VCaP (cell line): ENCODE measurements around the gene CHST15.
A peak's percentile ranks its signal among the peaks of the same experiment; 100 is the strongest.

ENCODE experiments used
- H3K27ac ChIP-seq: fragments of 450-650 bp; 2 replicates; pipeline ENCODE4 v1.5.1; 2017
- TF ChIP-seq, protein P1 (sequence below): fragments of 450-650 bp; conservative IDR thresholded peaks from 2 replicates; pipeline ENCODE4 v1.5.1; 2017; ENCODE audit warnings: mild to moderate bottlenecking, moderate library complexity

CHST15 gene

DNA sequence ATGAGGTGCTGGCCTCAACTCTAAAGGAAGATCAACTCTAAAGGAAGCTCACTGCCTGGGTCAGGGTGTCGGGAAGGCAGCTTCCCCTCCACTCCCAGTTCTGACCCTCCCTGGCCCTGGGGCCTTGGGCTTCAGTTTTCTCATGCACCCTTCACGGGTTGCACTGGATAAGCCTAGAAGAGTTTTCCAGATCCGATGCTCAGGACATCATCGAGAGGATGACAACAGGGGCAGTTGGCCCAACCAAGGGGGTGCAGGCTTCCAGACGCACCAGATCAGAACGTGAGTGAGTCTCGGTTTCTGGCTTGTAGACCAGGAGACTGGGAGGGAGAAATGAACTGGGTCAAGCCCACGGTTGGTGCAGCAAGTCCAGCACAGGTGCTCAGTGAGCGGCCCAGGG, 34.2 kb upstream of the CHST15 start:
- H3K27ac ChIP-seq = no peak overlapping the region
- TF ChIP-seq, protein P1, sequence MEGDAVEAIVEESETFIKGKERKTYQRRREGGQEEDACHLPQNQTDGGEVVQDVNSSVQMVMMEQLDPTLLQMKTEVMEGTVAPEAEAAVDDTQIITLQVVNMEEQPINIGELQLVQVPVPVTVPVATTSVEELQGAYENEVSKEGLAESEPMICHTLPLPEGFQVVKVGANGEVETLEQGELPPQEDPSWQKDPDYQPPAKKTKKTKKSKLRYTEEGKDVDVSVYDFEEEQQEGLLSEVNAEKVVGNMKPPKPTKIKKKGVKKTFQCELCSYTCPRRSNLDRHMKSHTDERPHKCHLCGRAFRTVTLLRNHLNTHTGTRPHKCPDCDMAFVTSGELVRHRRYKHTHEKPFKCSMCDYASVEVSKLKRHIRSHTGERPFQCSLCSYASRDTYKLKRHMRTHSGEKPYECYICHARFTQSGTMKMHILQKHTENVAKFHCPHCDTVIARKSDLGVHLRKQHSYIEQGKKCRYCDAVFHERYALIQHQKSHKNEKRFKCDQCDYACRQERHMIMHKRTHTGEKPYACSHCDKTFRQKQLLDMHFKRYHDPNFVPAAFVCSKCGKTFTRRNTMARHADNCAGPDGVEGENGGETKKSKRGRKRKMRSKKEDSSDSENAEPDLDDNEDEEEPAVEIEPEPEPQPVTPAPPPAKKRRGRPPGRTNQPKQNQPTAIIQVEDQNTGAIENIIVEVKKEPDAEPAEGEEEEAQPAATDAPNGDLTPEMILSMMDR = no peak

DNA sequence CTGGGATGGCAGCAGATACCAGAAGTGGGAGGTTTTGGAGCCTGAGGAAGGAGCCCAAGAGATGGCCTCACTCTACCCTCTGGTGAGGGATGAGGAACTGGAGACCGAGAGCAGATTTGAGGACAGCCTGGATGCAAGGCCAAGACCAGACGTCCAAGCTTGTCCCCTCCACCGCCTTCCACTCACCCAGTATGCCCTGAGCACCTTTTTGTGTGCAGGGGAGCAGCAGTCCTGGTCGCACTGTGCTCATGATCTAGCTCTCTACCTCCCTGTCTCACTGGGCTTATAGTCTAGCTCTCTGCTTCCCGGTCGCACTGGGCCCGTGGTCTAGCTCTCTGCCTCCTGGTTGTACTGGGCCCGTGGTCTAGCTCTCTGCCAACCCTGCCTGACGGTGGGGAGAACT, 33.6 kb upstream of the CHST15 start:
- TF ChIP-seq, protein P1 = no peak
- no peak overlapping the region for H3K27ac ChIP-seq

DNA sequence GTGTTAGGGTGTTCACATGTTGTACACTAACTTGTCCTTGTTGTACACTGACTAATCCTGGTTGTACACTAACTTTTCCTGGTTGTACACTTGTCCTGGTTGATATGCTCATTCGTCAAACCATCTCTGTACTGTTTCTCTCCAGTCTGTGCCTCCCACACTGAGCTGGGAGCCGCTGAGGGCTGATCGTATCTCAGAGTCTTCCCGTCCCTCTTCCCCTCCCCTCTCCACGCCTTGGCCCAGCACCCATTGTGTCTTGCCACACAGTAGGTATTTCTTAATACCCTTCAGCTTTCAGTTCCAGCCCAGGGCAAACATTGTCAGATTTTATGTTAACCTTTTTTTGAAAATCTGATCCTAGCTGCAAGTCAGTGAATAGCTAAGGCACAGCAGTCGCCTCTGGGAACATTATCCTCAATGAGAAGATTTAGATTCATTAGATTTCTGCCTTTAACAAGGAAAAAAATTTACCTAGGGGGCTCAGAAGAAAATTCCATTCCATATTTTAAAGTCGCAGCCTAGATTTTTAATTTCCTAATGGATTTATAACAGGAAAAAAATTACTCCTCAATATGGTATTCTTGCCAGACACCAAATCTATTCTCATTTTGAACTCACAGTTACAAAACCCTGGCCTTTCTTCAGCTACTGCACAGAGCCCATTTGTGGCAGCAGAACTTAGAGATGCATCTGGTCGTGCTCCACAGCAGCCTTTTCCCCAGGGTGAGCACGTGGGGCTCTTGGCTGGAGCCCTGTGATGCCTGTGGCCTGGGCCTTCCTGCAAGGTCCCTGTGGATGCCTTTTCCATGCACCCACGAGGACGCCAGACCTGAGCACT, 33.0 kb upstream of the CHST15 start:
- no peak overlapping the region for H3K27ac ChIP-seq
- TF ChIP-seq, protein P1 = no peak

DNA sequence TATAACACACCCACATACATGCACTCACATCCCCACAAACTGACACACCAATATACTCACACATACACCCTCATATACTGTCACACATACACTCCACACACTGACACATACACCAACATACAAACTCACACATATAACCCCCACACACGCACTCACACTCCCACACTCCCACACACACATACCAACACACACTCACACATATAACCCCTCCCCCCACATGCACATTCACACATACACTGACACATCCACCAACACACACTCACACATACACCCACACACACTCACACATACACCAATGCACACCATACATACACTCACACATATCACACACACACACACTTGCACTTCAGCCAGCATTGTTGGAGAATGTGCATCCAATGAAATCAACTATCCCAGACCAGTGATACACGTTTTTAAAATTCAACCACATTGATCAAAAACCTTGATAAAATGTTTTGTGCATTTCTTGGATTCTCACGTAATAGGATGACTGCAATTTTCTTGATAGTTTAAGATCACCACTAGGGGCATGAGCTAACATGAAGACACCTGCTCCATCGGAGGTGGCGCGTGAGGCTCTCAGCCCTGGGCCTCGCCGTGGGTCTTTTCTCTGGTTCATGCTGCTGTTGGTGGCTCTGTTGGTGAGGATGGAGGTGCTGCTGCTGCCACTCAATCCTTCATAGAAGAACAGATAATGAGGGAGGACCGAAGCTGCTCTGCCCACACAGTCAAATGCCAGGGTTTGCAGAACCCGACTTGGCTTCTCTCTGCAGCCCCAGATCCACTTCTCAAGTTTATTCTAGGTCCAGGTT, 32.1 kb upstream of the CHST15 start:
- H3K27ac ChIP-seq = no peak overlapping the region
- TF ChIP-seq, protein P1 = peak; percentile 26; the same call in 1 of the 2 replicates

DNA sequence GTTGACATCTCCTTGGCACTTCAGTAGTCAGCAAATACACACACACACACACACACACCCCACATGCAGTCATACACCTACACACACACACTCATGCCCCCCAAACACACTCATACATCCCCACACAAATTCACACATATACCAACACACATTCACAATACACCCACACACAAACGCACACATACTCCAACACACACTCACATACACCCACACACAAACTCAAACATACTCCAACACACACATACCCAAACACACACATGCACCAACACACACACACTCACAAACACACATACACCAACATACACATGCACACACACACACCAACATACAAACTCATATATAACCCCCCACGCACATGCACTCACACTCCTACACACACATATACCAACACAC, 31.4 kb upstream of the CHST15 start:
- TF ChIP-seq, protein P1 = no peak

DNA sequence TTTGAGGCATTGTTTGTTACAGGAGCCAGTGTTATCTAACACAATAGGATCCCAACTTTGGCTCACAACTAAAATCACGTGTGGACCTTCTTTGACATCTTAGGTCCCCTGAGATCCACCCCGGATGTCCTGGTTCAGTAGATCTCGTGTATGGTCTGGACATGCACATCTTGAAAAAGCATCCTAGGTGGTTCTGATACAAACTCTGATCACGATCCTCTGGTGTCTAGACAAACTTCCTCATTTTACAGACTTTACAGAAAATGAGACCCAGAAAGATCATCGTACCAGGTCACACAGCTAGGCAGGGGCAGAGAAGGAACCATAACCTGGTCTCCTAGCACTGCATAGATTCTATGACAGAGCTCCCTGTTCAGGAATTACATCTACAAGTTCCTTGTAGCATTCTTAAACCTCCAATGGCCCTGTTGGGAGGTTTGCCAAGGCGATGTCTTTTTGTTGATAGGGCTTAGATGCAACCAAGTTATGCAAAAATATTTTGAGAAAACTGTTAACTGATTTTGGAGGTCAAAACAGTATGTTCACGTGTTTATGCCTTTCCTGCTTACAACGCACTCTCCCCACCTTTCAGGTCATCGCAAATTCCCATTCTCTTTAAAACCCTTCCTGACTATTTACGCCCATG, 30.8 kb upstream of the CHST15 start:
- H3K27ac ChIP-seq = no peak overlapping the region
- TF ChIP-seq, protein P1 = no peak

More for the DNA sequence above, 31.4 kb upstream of the CHST15 start:
- no peak overlapping the region for H3K27ac ChIP-seq

DNA sequence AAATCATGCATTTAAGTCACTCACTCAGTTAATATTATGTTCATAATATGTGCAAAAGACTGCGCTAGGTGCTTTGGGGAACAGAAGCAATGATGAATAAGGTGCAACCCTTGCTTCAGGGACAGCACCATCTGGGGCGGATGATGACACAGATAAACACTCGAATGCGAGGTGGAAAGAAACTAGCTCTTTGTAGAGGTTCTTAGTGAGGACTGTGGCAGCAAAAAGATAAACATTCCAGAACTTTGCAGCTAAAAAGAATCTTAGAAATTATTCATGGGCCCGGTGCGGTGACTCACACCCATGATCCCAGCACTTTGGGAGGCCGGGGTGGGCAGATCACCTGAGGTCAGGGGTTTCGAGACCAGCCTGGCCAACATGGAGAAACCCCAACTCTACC, 29.8 kb upstream of the CHST15 start:
- TF ChIP-seq, protein P1 = no peak
- no peak overlapping the region for H3K27ac ChIP-seq
